Neural cell (in vitro differentiated cells): ENCODE data around the gene TRIM23. TPM values are rescaled to one million over a fixed set of nuclear protein-coding genes. Genes with fewer than 3 reads are reported as not detected.

ENCODE experiments used
- H2AFZ ChIP-seq: fragments of 200-600, 300-800 bp; sonication (generic), shearing (Covaris generic); 2 replicates; pipeline ENCODE4 v1.6.0; 2014; ENCODE audit warnings: low read depth, mild to moderate bottlenecking, antibody characterized with exemption, low read length, moderate library complexity
- H3F3A ChIP-seq: fragments of 200-600 bp; shearing (Covaris generic); 2 replicates; pipeline ENCODE4 v1.6.1; 2016; ENCODE audit warnings: mild to moderate bottlenecking, moderate library complexity, mixed read lengths, antibody characterized with exemption, low read length; ENCODE audit not compliant: insufficient read depth, poor library complexity, severe bottlenecking
- H3K27ac ChIP-seq: fragments of 200-600, 300-800 bp; sonication (generic), shearing (Covaris generic); 2 replicates; pipeline ENCODE4 v1.5.1; 2014; ENCODE audit warnings: mild to moderate bottlenecking, low read length, moderate library complexity
- H3K27me3 ChIP-seq: fragments of 300-800, 200-600 bp; sonication (generic), shearing (Covaris generic); 2 replicates; pipeline ENCODE4 v1.6.0; 2014; ENCODE audit warnings: mild to moderate bottlenecking, low read depth, low read length, moderate library complexity; ENCODE audit not compliant: insufficient read depth
- H3K36me3 ChIP-seq: fragments of 300-800, 200-600 bp; sonication (generic), shearing (Covaris generic); 2 replicates; pipeline ENCODE4 v1.5.1; 2014; ENCODE audit warnings: mild to moderate bottlenecking, antibody characterized with exemption, low read length, moderate library complexity; ENCODE audit not compliant: insufficient read depth
- H3K4me2 ChIP-seq: fragments of 300-800, 200-600 bp; sonication (generic), shearing (Covaris generic); 2 replicates; pipeline ENCODE4 v1.6.0; 2014; ENCODE audit warnings: mild to moderate bottlenecking, low read length
- H3K4me3 ChIP-seq: fragments of 300-800, 200-600 bp; sonication (generic), shearing (Covaris generic); 2 replicates; pipeline ENCODE4 v1.5.1; 2014; ENCODE audit warnings: mild to moderate bottlenecking, low read length, moderate library complexity
- H3K79me2 ChIP-seq: fragments of 200-600 bp; shearing (Covaris generic); replicated peaks from 2 replicates; pipeline ENCODE4 v1.6.0; 2014; ENCODE audit warnings: mild to moderate bottlenecking, low read length, moderate library complexity; ENCODE audit not compliant: insufficient read depth
- H3K9ac ChIP-seq: fragments of 300-800, 200-600 bp; sonication (generic), shearing (Covaris generic); 2 replicates; pipeline ENCODE4 v1.6.1; 2016; ENCODE audit warnings: mild to moderate bottlenecking, low read length, mixed read lengths
- H3K9me2 ChIP-seq: fragments of 200-600 bp; shearing (Covaris generic); 2 replicates; pipeline ENCODE4 v1.6.1; 2016; ENCODE audit warnings: mild to moderate bottlenecking, low read length, mixed read lengths; ENCODE audit not compliant: insufficient read depth
- H3K9me3 ChIP-seq: fragments of 200-600, 300-800 bp; sonication (generic), shearing (Covaris generic); 2 replicates; pipeline ENCODE4 v1.6.1; 2016; ENCODE audit warnings: mild to moderate bottlenecking, mixed run types, low read length, moderate library complexity, mixed read lengths
- H4K20me1 ChIP-seq: fragments of 200-600 bp; shearing (Covaris generic); 2 replicates; pipeline ENCODE4 v1.6.1; 2016; ENCODE audit warnings: mild to moderate bottlenecking, mixed run types; ENCODE audit not compliant: insufficient read depth
- EP300 ChIP-seq: fragments of 450-650 bp; conservative IDR thresholded peaks from 2 replicates; pipeline ENCODE4 v1.6.1; 2014; ENCODE audit warnings: antibody characterized with exemption, mild to moderate bottlenecking, moderate library complexity; ENCODE audit not compliant: poor library complexity, severe bottlenecking
- EZH2 ChIP-seq: fragments of 200-600, 300-800 bp; shearing (Covaris generic), sonication (generic); IDR thresholded peaks from 2 replicates; pipeline ENCODE4 v1.6.1; 2014; ENCODE audit warnings: antibody characterized with exemption, low read length, borderline replicate concordance, mild to moderate bottlenecking; ENCODE audit not compliant: insufficient read depth, poor library complexity, severe bottlenecking
- MXI1 ChIP-seq: fragments of 450-650 bp; conservative IDR thresholded peaks from 2 replicates; pipeline ENCODE4 v1.6.1; 2014; ENCODE audit warnings: antibody characterized with exemption, mild to moderate bottlenecking; ENCODE audit not compliant: poor library complexity, severe bottlenecking
- POLR2AphosphoS5 ChIP-seq: IDR thresholded peaks from 2 replicates; pipeline ENCODE4 v1.6.1; 2012
- RAD21 ChIP-seq: fragments of 450-650 bp; conservative IDR thresholded peaks from 2 replicates; pipeline ENCODE4 v1.6.1; 2014; ENCODE audit warnings: antibody characterized with exemption, mild to moderate bottlenecking, moderate library complexity
- REST ChIP-seq: IDR thresholded peaks from 2 replicates; pipeline ENCODE4 v1.6.1; 2012; ENCODE audit warnings: borderline replicate concordance
- SMC3 ChIP-seq: fragments of 450-650 bp; conservative IDR thresholded peaks from 2 replicates; pipeline ENCODE4 v1.6.1; 2014; ENCODE audit warnings: antibody characterized with exemption, mild to moderate bottlenecking, moderate library complexity; ENCODE audit not compliant: poor library complexity
- TAF1 ChIP-seq: IDR thresholded peaks from 2 replicates; pipeline ENCODE4 v1.6.1; 2012; ENCODE audit warnings: low read depth
- polyA plus RNA-seq: library from polyadenylated mRNA; depleted of rRNA; stranded (reverse); fragments of >200 nt; gene quantifications from 2 replicates; pipeline ENCODE4 v1.2.3, GENCODE V29; 2014
- TF ChIP-seq, protein P1 (sequence below): fragments of 450-650 bp; IDR thresholded peaks from 2 replicates; pipeline ENCODE4 v1.5.1; 2014; ENCODE audit warnings: antibody characterized with exemption, mild to moderate bottlenecking, moderate library complexity; ENCODE audit not compliant: poor library complexity, severe bottlenecking

TRIM23 gene
- polyA plus RNA-seq, 1 donor from 2014 or later: 29.0 TPM

GRCh38 chr5:65570598-65571226, 53.4 kb downstream of the TRIM23 start:
- H3K36me3 ChIP-seq: no peaks in the 10 kb centered on the region
- H3K4me2 ChIP-seq: no peak overlapping the region
- H3K9me2 ChIP-seq: no peaks in the 10 kb centered on the region
- H3K9me3 ChIP-seq: no peaks in the 10 kb centered on the region
- no peak overlapping the region for H3K4me3 ChIP-seq
- H3K27me3 ChIP-seq: no peaks in the 10 kb centered on the region
- no peak overlapping the region for H2AFZ ChIP-seq
- H3K9ac ChIP-seq: no peak overlapping the region
- no peaks in the 10 kb centered on the region for H4K20me1 ChIP-seq
- TF ChIP-seq TAF1: no peak
- TF ChIP-seq, protein P1, sequence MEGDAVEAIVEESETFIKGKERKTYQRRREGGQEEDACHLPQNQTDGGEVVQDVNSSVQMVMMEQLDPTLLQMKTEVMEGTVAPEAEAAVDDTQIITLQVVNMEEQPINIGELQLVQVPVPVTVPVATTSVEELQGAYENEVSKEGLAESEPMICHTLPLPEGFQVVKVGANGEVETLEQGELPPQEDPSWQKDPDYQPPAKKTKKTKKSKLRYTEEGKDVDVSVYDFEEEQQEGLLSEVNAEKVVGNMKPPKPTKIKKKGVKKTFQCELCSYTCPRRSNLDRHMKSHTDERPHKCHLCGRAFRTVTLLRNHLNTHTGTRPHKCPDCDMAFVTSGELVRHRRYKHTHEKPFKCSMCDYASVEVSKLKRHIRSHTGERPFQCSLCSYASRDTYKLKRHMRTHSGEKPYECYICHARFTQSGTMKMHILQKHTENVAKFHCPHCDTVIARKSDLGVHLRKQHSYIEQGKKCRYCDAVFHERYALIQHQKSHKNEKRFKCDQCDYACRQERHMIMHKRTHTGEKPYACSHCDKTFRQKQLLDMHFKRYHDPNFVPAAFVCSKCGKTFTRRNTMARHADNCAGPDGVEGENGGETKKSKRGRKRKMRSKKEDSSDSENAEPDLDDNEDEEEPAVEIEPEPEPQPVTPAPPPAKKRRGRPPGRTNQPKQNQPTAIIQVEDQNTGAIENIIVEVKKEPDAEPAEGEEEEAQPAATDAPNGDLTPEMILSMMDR: no peak
- no peak for TF ChIP-seq SMC3
- TF ChIP-seq RAD21: no peak
- no peak for TF ChIP-seq REST
- TF ChIP-seq EP300: no peak
- no peak for TF ChIP-seq POLR2AphosphoS5
- no peak for TF ChIP-seq MXI1
- no peak for TF ChIP-seq EZH2
- H3F3A ChIP-seq: no peaks in the 10 kb centered on the region
- H3K27ac ChIP-seq: no peak overlapping the region
- H3K79me2 ChIP-seq: peaks cover 5% of the 10 kb centered on the region

DNA sequence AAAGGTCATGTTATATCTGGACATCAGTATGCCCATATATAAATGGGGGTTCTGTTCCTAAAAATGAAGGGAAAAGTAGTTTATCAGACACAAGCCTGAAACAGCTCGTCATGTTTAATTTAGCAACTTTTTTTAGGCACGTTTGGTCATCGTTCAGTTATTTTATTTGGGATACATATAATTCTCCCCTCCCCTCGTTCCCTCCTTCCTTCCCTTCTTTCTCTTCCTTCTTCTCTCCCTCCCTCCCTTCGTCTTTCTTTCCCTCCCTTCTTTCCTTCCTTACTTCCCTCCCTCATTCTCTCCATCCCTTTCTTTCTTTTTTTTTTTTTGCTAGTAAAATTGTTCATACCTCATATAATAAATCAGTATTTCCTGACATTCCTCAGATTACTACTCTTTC, 57.6 kb downstream of the TRIM23 start:
- no peaks in the 10 kb centered on the region for H3K9me2 ChIP-seq
- no peaks in the 10 kb centered on the region for H4K20me1 ChIP-seq
- H3K4me3 ChIP-seq: no peak overlapping the region
- no peak overlapping the region for H3K9ac ChIP-seq
- H3K27me3 ChIP-seq: no peaks in the 10 kb centered on the region
- H3K9me3 ChIP-seq: no peaks in the 10 kb centered on the region
- H2AFZ ChIP-seq: no peak overlapping the region
- H3F3A ChIP-seq: peaks cover 3% of the 10 kb centered on the region
- H3K36me3 ChIP-seq: no peaks in the 10 kb centered on the region
- TF ChIP-seq TAF1 (no peak), POLR2AphosphoS5 (no peak), REST (no peak), SMC3 (no peak), EZH2 (no peak)
- no peak overlapping the region for H3K27ac ChIP-seq
- H3K79me2 ChIP-seq: peaks cover 41% of the 10 kb centered on the region
- no peak overlapping the region for H3K4me2 ChIP-seq
